ENCODE measurements around the gene GHRH. TPM values are rescaled to one million over a fixed set of nuclear protein-coding genes. Genes with fewer than 3 reads are reported as not detected.

GHRH gene
- total RNA-seq, 1 experiment from 2014 or later = not detected

DNA sequence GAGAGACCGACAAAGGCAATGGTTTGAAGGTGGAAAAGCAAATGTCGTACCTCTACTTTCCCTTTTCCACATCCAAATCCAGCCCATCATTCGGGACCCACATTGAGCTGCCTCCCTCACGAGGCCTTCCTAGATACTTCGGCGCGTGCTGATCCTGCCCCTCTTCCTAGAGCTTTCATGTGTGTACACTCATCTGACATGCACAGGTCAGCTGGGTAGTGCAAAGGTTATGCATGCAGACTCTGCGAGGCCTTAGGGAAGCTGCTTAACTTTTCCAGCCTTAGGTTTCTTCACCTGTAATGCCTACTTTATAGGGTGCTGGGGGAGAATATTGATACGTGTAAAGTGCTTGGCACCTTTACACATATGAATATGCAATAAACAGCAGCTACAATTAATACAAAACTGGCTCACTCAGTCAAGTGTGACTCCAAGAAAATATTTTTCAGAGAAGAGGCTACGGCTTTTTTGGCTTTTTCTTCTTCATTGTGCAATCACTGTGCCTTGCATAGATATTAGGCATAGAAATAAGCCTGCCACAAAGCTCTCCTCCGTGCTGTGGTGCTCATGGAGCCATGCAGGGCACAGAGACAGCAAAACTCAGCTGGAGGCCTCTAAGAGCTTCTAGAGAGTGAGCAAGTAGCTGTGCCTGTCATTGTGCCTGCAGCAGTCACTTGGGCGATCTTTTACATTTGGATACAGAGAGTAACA is 24.2 kb upstream of the GHRH start (continued):
- TF ChIP-seq, protein P1, sequence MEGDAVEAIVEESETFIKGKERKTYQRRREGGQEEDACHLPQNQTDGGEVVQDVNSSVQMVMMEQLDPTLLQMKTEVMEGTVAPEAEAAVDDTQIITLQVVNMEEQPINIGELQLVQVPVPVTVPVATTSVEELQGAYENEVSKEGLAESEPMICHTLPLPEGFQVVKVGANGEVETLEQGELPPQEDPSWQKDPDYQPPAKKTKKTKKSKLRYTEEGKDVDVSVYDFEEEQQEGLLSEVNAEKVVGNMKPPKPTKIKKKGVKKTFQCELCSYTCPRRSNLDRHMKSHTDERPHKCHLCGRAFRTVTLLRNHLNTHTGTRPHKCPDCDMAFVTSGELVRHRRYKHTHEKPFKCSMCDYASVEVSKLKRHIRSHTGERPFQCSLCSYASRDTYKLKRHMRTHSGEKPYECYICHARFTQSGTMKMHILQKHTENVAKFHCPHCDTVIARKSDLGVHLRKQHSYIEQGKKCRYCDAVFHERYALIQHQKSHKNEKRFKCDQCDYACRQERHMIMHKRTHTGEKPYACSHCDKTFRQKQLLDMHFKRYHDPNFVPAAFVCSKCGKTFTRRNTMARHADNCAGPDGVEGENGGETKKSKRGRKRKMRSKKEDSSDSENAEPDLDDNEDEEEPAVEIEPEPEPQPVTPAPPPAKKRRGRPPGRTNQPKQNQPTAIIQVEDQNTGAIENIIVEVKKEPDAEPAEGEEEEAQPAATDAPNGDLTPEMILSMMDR (IDR thresholded peaks at IDR 0.05 in 2 of 3, conservative IDR thresholded peaks at IDR 0.05 in 1 of 3; ENCODE audit: borderline replicate concordance in 1 of 3, insufficient read depth in 1 of 3, low read depth in 2 of 3, low read length in 2 of 3) = no peak

DNA sequence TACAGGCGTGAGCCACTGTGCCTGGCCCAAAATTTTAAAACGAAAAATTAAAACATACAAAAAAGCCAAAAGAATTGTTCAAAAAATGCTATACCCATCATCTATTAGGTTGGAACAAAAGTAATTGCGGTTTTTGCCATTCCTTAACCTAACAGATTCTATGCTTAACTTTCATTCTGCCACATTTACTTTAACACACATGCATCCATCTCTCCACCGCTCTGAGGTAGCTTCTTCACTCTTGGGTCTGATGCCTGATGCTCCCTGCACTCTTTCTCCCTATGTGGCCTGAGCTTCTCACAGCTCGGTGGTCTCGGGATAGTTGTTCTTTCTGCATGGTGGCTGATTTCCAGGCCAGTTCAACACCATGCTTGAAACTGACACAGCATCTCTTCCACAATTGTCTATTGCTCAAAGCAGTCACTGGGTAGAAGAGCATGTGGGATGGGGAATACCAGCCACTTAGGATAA is 23.1 kb upstream of the GHRH start:
- Histone ChIP-seq H3K36me3 (ENCODE audit: control insufficient read depth in 1 of 2, insufficient read depth in 2 of 2, low read length in 2 of 2) (no peaks in the 10 kb centered on the region), H3K79me2 (ENCODE audit: insufficient read depth, low read length) (peaks cover 1% of the 10 kb centered on the region; the same call in 1 of the 2 replicates), H4K20me1 (ENCODE audit: insufficient read depth) (no peaks in the 10 kb centered on the region), H3K9me3 (ENCODE audit: control insufficient read depth in 1 of 2, insufficient read depth in 1 of 2, low read depth in 1 of 2, low read length in 2 of 2) (no peaks in the 10 kb centered on the region), H3K4me2 (ENCODE audit: low read length) (no peak overlapping the region), H3K9me2 (ENCODE audit: insufficient read depth) (no peaks in the 10 kb centered on the region), H3K27me3 (ENCODE audit: insufficient read depth, low read length) (no peaks in the 10 kb centered on the region), H2AFZ (ENCODE audit: low read depth, low read length, poor library complexity, severe bottlenecking) (no peak overlapping the region), H3K4me3 (replicated peaks in 1 of 2; ENCODE audit: low read depth in 1 of 2, low read length in 2 of 2) (no peak overlapping the region), H3K9ac (ENCODE audit: low read length) (no peak overlapping the region), H3K27ac (ENCODE audit: low read depth, low read length) (no peak overlapping the region), H3K4me1 (ENCODE audit: control insufficient read depth in 1 of 2, insufficient read depth in 2 of 2, low read length in 2 of 2) (peaks cover 3 to 11% of the 10 kb centered on the region in 2 experiments; a peak in 3 of 4 replicates)
- intact Hi-C loops (cut with micrococcal nuclease) = no loop called here
- RAD21 ChIA-PET (ENCODE audit: low non-redundant PET in 1 of 2, low total read pairs in 2 of 2, uncharacterized antibody in 2 of 2, unreplicated experiment in 2 of 2) = no interaction called here
- CTCF ChIA-PET = no interaction called here
- ATAC-seq = no peak
- POLR2A ChIA-PET = interaction anchor here (1.3 to 1.4 kb wide), 2 partner anchors 10 to 94 kb away, joined by 3 read pairs; no protein-coding TSS in a partner anchor
- no peak for DNase-seq (ENCODE audit: low read depth, low spot score)
- no TSS peak for BruUV-seq (replicated peaks)
- TF ChIP-seq EZH2phosphoT487 (IDR thresholded peaks at IDR 0.05; ENCODE audit: borderline replicate concordance) (no peak), JUND (IDR thresholded peaks at IDR 0.05) (no peak), EZH2 (IDR thresholded peaks at IDR 0.05) (no peak), ZNF274 (IDR thresholded peaks at IDR 0.05; ENCODE audit: low read depth, low read length) (no peak), RAD21 (IDR thresholded peaks at IDR 0.05; ENCODE audit: low read depth) (no peak), ELF1 (IDR thresholded peaks at IDR 0.05; ENCODE audit: borderline replicate concordance, low read depth) (no peak), SIN3A (IDR thresholded peaks at IDR 0.05; ENCODE audit: low read depth) (no peak), CBX3 (IDR thresholded peaks at IDR 0.05; ENCODE audit: low read depth) (no peak), EGR1 (IDR thresholded peaks at IDR 0.05; ENCODE audit: low read depth) (no peak), TCF7L2 (IDR thresholded peaks at IDR 0.05; ENCODE audit: borderline replicate concordance, extremely low read depth, insufficient read depth, insufficient read length) (no peak), ZFX (IDR thresholded peaks at IDR 0.05) (no peak), POLR2AphosphoS5 (IDR thresholded peaks at IDR 0.05; ENCODE audit: low read depth, low read length) (no peak), SRF (IDR thresholded peaks at IDR 0.05; ENCODE audit: low read depth) (no peak), POLR2A (IDR thresholded peaks at IDR 0.05; ENCODE audit: borderline replicate concordance, extremely low read depth, insufficient read depth, insufficient read length) (no peak), CEBPB (IDR thresholded peaks at IDR 0.05; ENCODE audit: low read depth) (no peak)
- TF ChIP-seq, protein P2, sequence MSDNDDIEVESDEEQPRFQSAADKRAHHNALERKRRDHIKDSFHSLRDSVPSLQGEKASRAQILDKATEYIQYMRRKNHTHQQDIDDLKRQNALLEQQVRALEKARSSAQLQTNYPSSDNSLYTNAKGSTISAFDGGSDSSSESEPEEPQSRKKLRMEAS (IDR thresholded peaks at IDR 0.05) = no peak
- TF ChIP-seq, protein P3, sequence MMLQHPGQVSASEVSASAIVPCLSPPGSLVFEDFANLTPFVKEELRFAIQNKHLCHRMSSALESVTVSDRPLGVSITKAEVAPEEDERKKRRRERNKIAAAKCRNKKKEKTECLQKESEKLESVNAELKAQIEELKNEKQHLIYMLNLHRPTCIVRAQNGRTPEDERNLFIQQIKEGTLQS (IDR thresholded peaks at IDR 0.05) = no peak
- TF ChIP-seq, protein P1 (IDR thresholded peaks at IDR 0.05 in 2 of 3, conservative IDR thresholded peaks at IDR 0.05 in 1 of 3; ENCODE audit: borderline replicate concordance in 1 of 3, insufficient read depth in 1 of 3, low read depth in 2 of 3, low read length in 2 of 3) = no peak
- TF ChIP-seq, protein P4, sequence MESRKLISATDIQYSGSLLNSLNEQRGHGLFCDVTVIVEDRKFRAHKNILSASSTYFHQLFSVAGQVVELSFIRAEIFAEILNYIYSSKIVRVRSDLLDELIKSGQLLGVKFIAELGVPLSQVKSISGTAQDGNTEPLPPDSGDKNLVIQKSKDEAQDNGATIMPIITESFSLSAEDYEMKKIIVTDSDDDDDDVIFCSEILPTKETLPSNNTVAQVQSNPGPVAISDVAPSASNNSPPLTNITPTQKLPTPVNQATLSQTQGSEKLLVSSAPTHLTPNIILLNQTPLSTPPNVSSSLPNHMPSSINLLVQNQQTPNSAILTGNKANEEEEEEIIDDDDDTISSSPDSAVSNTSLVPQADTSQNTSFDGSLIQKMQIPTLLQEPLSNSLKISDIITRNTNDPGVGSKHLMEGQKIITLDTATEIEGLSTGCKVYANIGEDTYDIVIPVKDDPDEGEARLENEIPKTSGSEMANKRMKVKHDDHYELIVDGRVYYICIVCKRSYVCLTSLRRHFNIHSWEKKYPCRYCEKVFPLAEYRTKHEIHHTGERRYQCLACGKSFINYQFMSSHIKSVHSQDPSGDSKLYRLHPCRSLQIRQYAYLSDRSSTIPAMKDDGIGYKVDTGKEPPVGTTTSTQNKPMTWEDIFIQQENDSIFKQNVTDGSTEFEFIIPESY (IDR thresholded peaks at IDR 0.05; ENCODE audit: extremely low read depth, insufficient replicate concordance, low read length) = no peak

Data from HCT116 (cell line).